Brain microvascular endothelial cell (primary cell): ENCODE data around the gene MTUS2.

Source experiments
- DNase-seq: peaks from one replicate; pipeline ENCODE4 v3.0.0-alpha.2; 2020
- H3K27ac ChIP-seq: fragments of 250-450 bp; sonication (Bioruptor Pico); 2 replicates; pipeline ENCODE4 v1.5.1; 2020; ENCODE audit warnings: mild to moderate bottlenecking, moderate library complexity
- H3K27me3 ChIP-seq: fragments of 250-450 bp; sonication (Bioruptor Pico); replicated peaks from 2 replicates; pipeline ENCODE4 v1.5.1; 2020; ENCODE audit warnings: mild to moderate bottlenecking
- H3K36me3 ChIP-seq: fragments of 250-450 bp; sonication (Bioruptor Pico); replicated peaks from 2 replicates; pipeline ENCODE4 v1.5.1; 2020; ENCODE audit warnings: mild to moderate bottlenecking
- H3K4me3 ChIP-seq: 2 replicates; pipeline ENCODE4 v1.5.1; 2011; ENCODE audit warnings: low read depth, mild to moderate bottlenecking, control low read depth, low read length, moderate library complexity
- CTCF ChIP-seq: IDR thresholded peaks from 2 replicates; pipeline ENCODE4 v1.5.1; 2011; ENCODE audit warnings: low read depth, mild to moderate bottlenecking, moderate library complexity, low read length, control low read depth, inconsistent platforms; ENCODE audit errors: missing control alignments
- in situ Hi-C: cut with HindIII; loops from 2 replicates; pipeline ENCODE4 v1.10.0; 2017; ENCODE audit warnings: low sequenced_read_pairs, low pct_ligation_motif_present

MTUS2 gene

GRCh38 chr13:29439601-29440388 is 619.7 kb downstream of the MTUS2 start:
- H3K27ac ChIP-seq, result no peak overlapping the region

GRCh38 chr13:29441306-29441705 is 621.2 kb downstream of the MTUS2 start:
- Histone ChIP-seq H3K27me3 (peaks cover 2% of the 10 kb centered on the region), H3K4me3 (no peak overlapping the region), H3K27ac (no peak overlapping the region), H3K36me3 (no peaks in the 10 kb centered on the region)
- no peak for DNase-seq
- no peak for TF ChIP-seq CTCF
- in situ Hi-C loops, result no loop called here

More at GRCh38 chr13:29439601-29440388, 619.7 kb downstream of the MTUS2 start:
- DNase-seq, result no peak
- in situ Hi-C loops, result no loop called here
- TF ChIP-seq CTCF, result no peak
- Histone ChIP-seq H3K4me3 (no peak overlapping the region), H3K27me3 (peaks cover under 1% of the 10 kb centered on the region), H3K36me3 (no peaks in the 10 kb centered on the region)

- Histone ChIP-seq H3K36me3 (no peaks in the 10 kb centered on the region), H3K4me3 (no peak overlapping the region), H3K27ac (no peak overlapping the region), H3K27me3 (peaks cover 8% of the 10 kb centered on the region)
- no peak for DNase-seq
- in situ Hi-C loops, result no loop called here
- TF ChIP-seq CTCF, result no peak
Observed at GRCh38 chr13:29446016-29446415, 625.9 kb downstream of the MTUS2 start.

GRCh38 chr13:29448174-29448573 is 628.0 kb downstream of the MTUS2 start:
- in situ Hi-C loops, result no loop called here
- TF ChIP-seq CTCF, result no peak
- DNase-seq, result no peak
- H3K36me3 ChIP-seq, result no peaks in the 10 kb centered on the region
- peaks cover 10% of the 10 kb centered on the region for H3K27me3 ChIP-seq
- no peak overlapping the region for H3K27ac ChIP-seq
- no peak overlapping the region for H3K4me3 ChIP-seq

GRCh38 chr13:29449726-29450125 is 629.6 kb downstream of the MTUS2 start:
- H3K36me3 ChIP-seq, result no peaks in the 10 kb centered on the region
- peaks cover 12% of the 10 kb centered on the region for H3K27me3 ChIP-seq
- in situ Hi-C loops, result no loop called here
- H3K4me3 ChIP-seq, result no peak overlapping the region
- DNase-seq, result no peak
- H3K27ac ChIP-seq, result no peak overlapping the region
- TF ChIP-seq CTCF, result no peak

- no peaks in the 10 kb centered on the region for H3K36me3 ChIP-seq
Observed at GRCh38 chr13:29451976-29452375, 631.8 kb downstream of the MTUS2 start.

More at GRCh38 chr13:29451976-29452375, 631.8 kb downstream of the MTUS2 start:
- peaks cover 10% of the 10 kb centered on the region for H3K27me3 ChIP-seq
- no peak overlapping the region for H3K27ac ChIP-seq
- TF ChIP-seq CTCF, result no peak
- no peak overlapping the region for H3K4me3 ChIP-seq
- in situ Hi-C loops, result no loop called here
- no peak for DNase-seq
